HG02759 (cell line): ENCODE measurements around the gene ARHGAP15.

Experiments used
- ATAC-seq: cut with Tn5 transposase; IDR thresholded peaks from one replicate; pipeline ENCODE4 v1.9.1; 2021; ENCODE audit warnings: mild to moderate bottlenecking, moderate library complexity; ENCODE audit not compliant: unreplicated experiment

ARHGAP15 gene

GRCh38 chr2:143433840-143434239 lies 304.6 kb downstream of the ARHGAP15 start:
- ATAC-seq = no peak

DNA sequence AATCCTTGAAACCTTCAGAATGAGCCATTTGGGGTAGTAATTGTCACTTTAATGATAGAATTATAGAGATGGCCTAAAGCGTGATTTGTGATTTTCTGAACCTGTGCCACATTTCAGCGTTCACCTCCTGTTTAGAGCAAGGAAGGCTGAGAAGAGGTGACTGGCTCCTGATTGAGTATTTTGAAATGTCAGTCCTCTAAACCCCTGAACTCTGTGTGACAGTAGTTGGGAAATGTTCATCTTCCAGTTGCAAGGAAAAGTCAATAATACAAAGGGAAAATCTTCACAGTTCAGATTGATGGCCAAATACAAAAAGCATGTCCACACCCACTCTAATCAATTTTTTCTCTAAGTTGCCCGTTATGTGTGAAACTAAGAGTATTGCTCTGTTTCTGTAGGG lies 305.2 kb downstream of the ARHGAP15 start:
- ATAC-seq = no peak

- no peak for ATAC-seq
These were observed 305.9 kb downstream of the ARHGAP15 start for GRCh38 chr2:143435131-143435530.

GRCh38 chr2:143436951-143437350 lies 307.7 kb downstream of the ARHGAP15 start:
- no peak for ATAC-seq

DNA sequence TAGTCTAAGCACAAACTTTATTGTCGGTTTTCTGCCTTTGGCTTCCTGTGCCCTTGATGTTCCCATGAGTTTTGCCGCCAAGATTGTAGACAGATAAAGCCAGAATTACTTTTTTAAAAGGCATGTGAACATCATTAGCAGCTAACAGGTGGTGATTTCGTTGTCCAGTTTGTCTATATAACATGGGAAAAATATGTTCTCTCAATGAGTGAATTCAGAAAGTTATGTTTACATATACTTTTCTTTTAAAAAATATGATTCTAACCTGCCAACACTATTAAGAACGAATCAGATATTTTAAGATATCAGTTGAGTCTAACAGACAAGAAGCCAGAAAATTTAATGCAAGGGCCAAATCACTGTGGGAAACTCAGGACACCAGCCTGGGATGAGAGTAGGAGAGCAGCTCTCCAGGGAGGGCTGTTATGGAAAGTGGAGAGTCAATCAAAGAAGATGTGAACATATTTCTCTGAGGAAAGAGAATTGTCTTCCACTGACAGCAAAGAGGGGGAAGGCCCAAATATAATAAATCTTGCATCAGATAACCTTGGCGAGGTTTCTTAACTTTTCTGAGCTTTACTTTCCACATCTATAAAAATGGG lies 311.3 kb downstream of the ARHGAP15 start:
- no peak for ATAC-seq

DNA sequence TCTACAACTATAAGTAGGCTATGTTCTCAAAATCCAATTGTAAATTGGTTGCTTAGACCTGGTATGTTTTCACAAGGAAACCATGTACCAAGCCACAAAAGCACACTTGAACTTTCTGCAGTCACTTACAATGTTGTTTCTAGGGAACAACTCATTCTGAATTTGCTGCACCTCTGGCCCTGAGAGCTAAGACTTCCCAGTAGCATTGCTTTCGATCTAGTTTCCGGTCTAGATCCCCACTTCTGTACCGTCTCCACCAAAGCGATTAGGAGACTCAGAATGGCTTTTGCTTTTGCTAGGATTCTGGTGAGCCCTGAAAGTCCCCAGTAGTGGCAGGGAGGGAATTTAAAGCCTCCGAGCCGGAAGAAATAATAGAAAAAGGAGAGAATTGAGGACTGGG lies 313.0 kb downstream of the ARHGAP15 start:
- no peak for ATAC-seq

- ATAC-seq = peak; percentile 73
These were observed 322.5 kb downstream of the ARHGAP15 start for GRCh38 chr2:143451642-143452281.

DNA sequence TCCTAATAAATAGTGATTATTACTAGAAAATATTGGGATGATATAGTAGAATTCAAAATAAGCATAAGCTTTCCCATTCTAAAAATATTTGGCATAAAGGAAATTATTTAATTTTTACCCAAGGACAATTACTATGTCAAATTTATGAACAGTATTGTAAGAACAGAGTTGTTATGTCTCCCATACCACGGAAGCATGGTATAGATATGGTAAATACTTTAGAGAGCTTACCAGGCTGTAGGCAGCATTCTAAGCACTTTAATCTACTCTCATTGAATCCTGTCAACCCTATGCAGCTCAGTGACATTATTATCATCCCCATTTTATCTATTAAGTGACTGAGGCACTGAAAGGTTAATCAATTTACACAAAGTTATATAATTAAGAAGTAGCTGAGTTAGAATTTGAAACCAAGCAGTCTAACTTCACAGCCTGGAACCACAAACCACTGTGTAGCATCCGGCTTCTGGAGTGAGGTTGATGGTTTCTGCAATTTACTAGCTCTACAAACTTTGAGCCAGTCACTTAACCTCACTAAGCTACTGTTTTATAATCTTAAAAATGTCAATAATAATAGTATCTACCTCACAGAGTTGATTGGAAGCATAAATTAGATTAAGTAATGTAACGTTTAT lies 323.7 kb downstream of the ARHGAP15 start:
- peak; percentile 69 for ATAC-seq

GRCh38 chr2:143453981-143454511 lies 324.8 kb downstream of the ARHGAP15 start:
- no peak for ATAC-seq

GRCh38 chr2:143455317-143455716 lies 326.1 kb downstream of the ARHGAP15 start:
- ATAC-seq = no peak

GRCh38 chr2:143458258-143459190 lies 329.3 kb downstream of the ARHGAP15 start:
- ATAC-seq = no peak

DNA sequence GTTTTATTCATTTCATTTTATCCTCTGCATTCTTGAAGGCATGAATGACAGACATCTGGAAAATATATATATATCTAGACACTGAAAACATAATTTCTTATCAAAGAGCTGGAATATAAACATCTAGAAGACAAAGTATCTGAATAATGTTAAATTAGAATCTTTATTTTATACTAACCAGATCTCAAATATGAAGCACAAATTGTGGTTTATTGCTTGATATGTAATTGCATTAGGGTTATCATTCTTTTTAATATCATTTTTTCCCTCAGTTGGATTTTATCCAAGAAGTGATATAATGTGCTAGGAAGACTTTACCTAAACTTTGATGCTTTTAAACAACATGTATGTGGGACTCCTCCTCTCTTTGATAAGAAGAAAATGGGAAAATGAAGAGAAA lies 331.2 kb downstream of the ARHGAP15 start:
- ATAC-seq = no peak

GRCh38 chr2:143463719-143464118 lies 334.5 kb downstream of the ARHGAP15 start:
- ATAC-seq = peak; percentile 64

- no peak for ATAC-seq
These were observed 337.2 kb downstream of the ARHGAP15 start for GRCh38 chr2:143466391-143466790.

GRCh38 chr2:143467011-143467410 lies 337.8 kb downstream of the ARHGAP15 start:
- ATAC-seq = no peak

DNA sequence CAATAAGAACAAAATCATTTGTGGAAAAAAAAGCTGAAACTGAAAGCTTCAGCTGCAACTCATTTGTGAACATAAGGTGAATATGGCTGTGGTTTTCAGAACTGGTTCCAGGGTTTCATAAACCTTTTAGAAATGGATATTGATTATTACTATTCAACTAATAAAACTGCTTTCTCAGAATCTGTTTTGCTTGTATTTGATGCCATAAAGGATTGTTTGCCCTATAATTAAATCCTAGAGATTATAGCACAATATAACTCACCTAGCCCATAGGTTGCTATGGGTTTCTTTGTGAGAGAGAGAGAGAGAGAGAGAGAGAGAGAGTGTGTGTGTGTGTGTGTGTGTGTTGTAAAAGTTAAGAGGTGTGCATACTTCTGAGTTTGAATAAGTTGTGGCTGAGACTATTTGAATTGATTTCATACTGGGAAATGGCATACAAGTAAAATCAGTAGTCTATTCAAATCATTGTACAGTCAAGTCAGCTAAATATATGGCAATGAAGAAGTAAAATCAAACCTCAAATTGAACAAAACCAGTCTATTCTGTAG lies 339.2 kb downstream of the ARHGAP15 start:
- peak; percentile 75 for ATAC-seq

DNA sequence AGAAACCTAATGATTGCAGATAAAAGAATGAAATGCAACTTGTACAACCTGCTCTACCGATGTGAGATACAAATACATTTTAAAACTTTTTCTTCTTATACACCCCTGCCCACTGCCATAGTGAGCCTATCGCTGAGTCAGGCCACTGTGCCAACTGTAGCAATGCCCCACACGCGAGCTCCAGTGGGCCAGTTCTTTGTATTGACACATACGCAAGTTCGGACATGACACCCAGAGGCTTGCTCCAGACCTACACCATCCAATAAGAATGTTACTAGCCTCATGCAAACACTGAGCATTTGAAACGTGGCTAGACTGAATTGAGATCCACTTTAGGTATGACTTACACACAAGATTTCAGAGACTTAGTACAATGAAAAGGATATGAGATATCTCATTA lies 340.1 kb downstream of the ARHGAP15 start:
- ATAC-seq = no peak

DNA sequence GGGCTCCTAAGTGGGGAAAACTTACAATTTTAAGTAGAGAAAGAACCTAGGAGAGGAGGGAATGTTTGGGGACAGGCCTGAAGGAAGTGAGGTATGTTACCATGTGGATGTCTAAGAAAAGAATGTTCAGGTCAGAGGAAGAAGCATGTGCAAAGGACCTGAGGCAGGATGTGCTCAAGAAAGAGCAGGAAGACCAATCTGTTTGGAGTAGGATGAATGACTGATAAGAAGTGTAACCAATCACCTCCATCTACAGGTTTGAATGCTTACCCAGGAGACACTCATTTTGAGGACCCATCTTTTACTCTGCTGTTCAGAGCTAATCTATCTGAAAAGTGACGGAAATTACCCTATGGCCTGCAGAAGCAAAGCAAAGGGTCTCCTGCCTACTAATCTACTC lies 342.3 kb downstream of the ARHGAP15 start:
- no peak for ATAC-seq

GRCh38 chr2:143473216-143473615 lies 344.0 kb downstream of the ARHGAP15 start:
- no peak for ATAC-seq

DNA sequence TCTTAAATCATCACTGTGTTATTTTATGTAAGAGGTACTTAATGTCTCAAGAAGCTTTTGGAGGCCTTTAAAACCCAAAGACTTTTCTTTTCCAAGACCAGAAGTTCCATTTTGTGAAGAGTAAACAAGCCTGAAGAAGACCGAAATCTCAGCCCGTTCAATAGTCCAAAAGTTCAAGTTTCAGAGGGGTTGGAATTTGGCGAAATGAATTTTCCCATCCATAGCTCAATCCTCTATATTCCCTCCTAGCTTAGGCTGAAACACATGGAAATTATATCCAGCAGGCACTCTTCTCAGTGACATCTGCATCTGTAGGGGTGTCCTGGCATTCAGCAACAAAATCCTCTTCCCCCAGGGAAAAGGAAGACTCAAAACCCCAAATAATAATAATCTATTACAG lies 344.6 kb downstream of the ARHGAP15 start:
- no peak for ATAC-seq

DNA sequence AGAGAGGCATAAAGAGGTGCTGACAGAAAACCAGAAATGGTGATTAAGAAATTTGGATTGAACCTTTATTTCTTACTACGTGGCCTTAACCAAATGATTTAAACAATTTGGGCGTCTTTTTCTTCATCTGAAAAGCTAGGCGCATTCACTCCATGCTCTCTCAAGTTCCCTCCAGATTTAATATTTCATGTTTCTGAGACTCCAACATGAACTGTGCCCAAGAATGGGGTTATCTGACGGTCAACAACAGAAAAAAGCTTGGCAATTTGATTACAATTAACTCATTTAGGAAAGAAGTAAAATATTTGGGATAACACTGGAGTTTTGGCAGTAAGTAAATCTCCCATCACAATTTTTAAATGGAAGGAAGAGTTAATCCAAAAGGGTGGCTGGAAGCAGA lies 345.4 kb downstream of the ARHGAP15 start:
- no peak for ATAC-seq
